GM12878 (cell line): ENCODE data around the gene ARFGAP3. TPM values are rescaled to one million over a fixed set of nuclear protein-coding genes. Genes with fewer than 3 reads are reported as not detected.

Experiments
- ATAC-seq: fragments of 200-7000 bp; cut with Tn5 transposase; 3 replicates; pipeline ENCODE4 v1.9.1; 2020; ENCODE audit warnings: mild to moderate bottlenecking, moderate library complexity
- BruUV-seq: library from RNA; stranded (reverse); fragments of 400-500 nt; replicated peaks from 2 replicates; lab custom pipeline; 2021; lab: Mats Ljungman, UMichigan
- CTCF ChIA-PET: fragments of 300-600 bp; sonication (Branson Sonifier 250); formaldehyde crosslinking; extraction: SDS; loops from one replicate; lab custom pipeline; 2021; ENCODE audit warnings: inconsistent platforms; lab: Yijun Ruan, JAX
- POLR2A ChIA-PET: fragments of 350-600 bp; formaldehyde crosslinking; extraction: SDS; loops from one replicate; lab custom pipeline; 2021; ENCODE audit warnings: inconsistent platforms; lab: Charles Lee
- RAD21 ChIA-PET: fragments of 300-600 bp; sonication (Branson Sonifier 250); formaldehyde crosslinking; loops from one replicate; lab custom pipeline; 2023; ENCODE audit warnings: antibody characterized with exemption; ENCODE audit not compliant: unreplicated experiment; lab: Charles Lee
- SMC1A ChIA-PET: fragments of 300-600 bp; sonication (Branson Sonifier 250); formaldehyde crosslinking; loops from one replicate; lab custom pipeline; 2023; ENCODE audit not compliant: unreplicated experiment, uncharacterized antibody; lab: Charles Lee
- DNase-seq: peaks from one replicate; pipeline ENCODE4 v3.0.0-alpha.2; 2011; ENCODE audit warnings: low read depth, low spot score
- FAIRE-seq: peaks from 3 replicates; lab custom pipeline; 2011; peaks lifted over from hg19 to GRCh38; lab: Jason Lieb, UNC
- H2AFZ ChIP-seq: 2 replicates; pipeline ENCODE4 v1.6.0; 2011; ENCODE audit warnings: low read depth, low read length, control low read depth; ENCODE audit not compliant: control insufficient read depth
- H3K27ac ChIP-seq: 2 replicates; pipeline ENCODE4 v1.5.1; 2011; ENCODE audit warnings: control low read depth; ENCODE audit not compliant: control insufficient read depth, insufficient read depth
- H3K27me3 ChIP-seq, 2 experiments: replicated peaks in 1 of 2; 2 replicates each; pipeline versions ENCODE4 v1.6.0 to v1.6.1; 2011; ENCODE audit warnings: low read length in 1 of 2; ENCODE audit not compliant: control insufficient read depth in 2 of 2, insufficient read depth in 2 of 2
- H3K36me3 ChIP-seq, 2 experiments: 2 replicates each; pipeline ENCODE4 v1.5.1; 2011; ENCODE audit warnings: low read length in 1 of 2; ENCODE audit not compliant: control insufficient read depth in 2 of 2, insufficient read depth in 2 of 2
- H3K4me1 ChIP-seq: 2 replicates; pipeline ENCODE4 v1.6.1; 2011; ENCODE audit warnings: mild to moderate bottlenecking, low read length, moderate library complexity, mixed read lengths; ENCODE audit not compliant: control insufficient read depth, insufficient read depth
- H3K4me2 ChIP-seq: 2 replicates; pipeline ENCODE4 v1.6.0; 2011; ENCODE audit warnings: control low read depth; ENCODE audit not compliant: control insufficient read depth, insufficient read depth
- H3K4me3 ChIP-seq: fragments of 200-600 bp; sonication (generic); 2 replicates; pipeline ENCODE4 v1.5.1; 2016
- H3K79me2 ChIP-seq: 2 replicates; pipeline ENCODE4 v1.6.0; 2011; ENCODE audit warnings: low read length; ENCODE audit not compliant: control insufficient read depth, insufficient read depth
- H3K9ac ChIP-seq: 2 replicates; pipeline ENCODE4 v1.8.0; 2011; ENCODE audit warnings: low read length, control low read depth, mixed read lengths; ENCODE audit not compliant: control insufficient read depth, insufficient read depth
- H3K9me3 ChIP-seq: replicated peaks from 3 replicates; pipeline ENCODE4 v1.5.1; 2011; ENCODE audit warnings: mild to moderate bottlenecking, low read length; ENCODE audit not compliant: control insufficient read depth, insufficient read depth
- H4K20me1 ChIP-seq: 2 replicates; pipeline ENCODE4 v1.6.0; 2011; ENCODE audit not compliant: control insufficient read depth, insufficient read depth
- ASH2L ChIP-seq: fragments of 300-600, 200-600 bp; sonication (generic); IDR thresholded peaks from 2 replicates; pipeline ENCODE4 v1.6.1; 2017; ENCODE audit warnings: low read depth, mild to moderate bottlenecking, borderline replicate concordance
- FOXM1 ChIP-seq: IDR thresholded peaks from 2 replicates; pipeline ENCODE4 v1.6.1; 2012; ENCODE audit warnings: low read depth, mild to moderate bottlenecking, inconsistent platforms, low read length, moderate library complexity
- HDGF ChIP-seq: fragments of 450-650 bp; IDR thresholded peaks from 2 replicates; pipeline ENCODE4 v1.6.1; 2016; ENCODE audit warnings: antibody characterized with exemption
- JUND ChIP-seq: IDR thresholded peaks from 2 replicates; pipeline ENCODE4 v1.6.1; 2012; ENCODE audit warnings: low read depth, mild to moderate bottlenecking, low read length, improper control_type of control experiment, moderate library complexity
- MTA3 ChIP-seq: IDR thresholded peaks from 2 replicates; pipeline ENCODE4 v1.6.1; 2012; ENCODE audit warnings: low read length, inconsistent platforms, borderline replicate concordance
- NRF1 ChIP-seq: conservative IDR thresholded peaks from 2 replicates; pipeline ENCODE4 v1.6.1; 2011; ENCODE audit warnings: mild to moderate bottlenecking, low read depth, low read length, improper control_type of control experiment
- POLR2A ChIP-seq: IDR thresholded peaks from 2 replicates; pipeline ENCODE4 v1.6.1; 2011; ENCODE audit warnings: low read depth, mild to moderate bottlenecking, low read length
- POLR2AphosphoS2 ChIP-seq: IDR thresholded peaks from 2 replicates; pipeline ENCODE4 v1.6.1; 2011; ENCODE audit warnings: low read depth, mild to moderate bottlenecking, low read length, improper control_type of control experiment, moderate library complexity
- SIN3A ChIP-seq: IDR thresholded peaks from 2 replicates; pipeline ENCODE4 v1.6.1; 2012; ENCODE audit warnings: low read depth, low read length, improper control_type of control experiment
- SMARCA5 ChIP-seq: fragments of 450-650 bp; IDR thresholded peaks from 2 replicates; pipeline ENCODE4 v1.6.1; 2017; ENCODE audit warnings: mild to moderate bottlenecking
- TARDBP ChIP-seq: IDR thresholded peaks from 2 replicates; pipeline ENCODE4 v1.6.1; 2016; ENCODE audit warnings: borderline replicate concordance
- TCF3 ChIP-seq: IDR thresholded peaks from 2 replicates; pipeline ENCODE4 v1.6.1; 2012; ENCODE audit warnings: low read depth, mild to moderate bottlenecking, low read length, borderline replicate concordance; ENCODE audit not compliant: insufficient read depth
- ZBED1 ChIP-seq: IDR thresholded peaks from 2 replicates; pipeline ENCODE4 v1.6.1; 2016; ENCODE audit warnings: borderline replicate concordance
- ZNF24 ChIP-seq: fragments of 450-650 bp; IDR thresholded peaks from 2 replicates; pipeline ENCODE4 v1.6.1; 2017; ENCODE audit warnings: antibody characterized with exemption, mild to moderate bottlenecking
- WGBS: methylation state at CpG from one replicate; pipeline ENCODE4 v1.1.6; 2016; ENCODE audit warnings: low lambda C conversion rate; ENCODE audit not compliant: insufficient replicate concordance, insufficient coverage; ENCODE audit errors: missing lambda C conversion rate; 5-methylcytosine and 5-hydroxymethylcytosine counted together
- in situ Hi-C: fragments of 300-500 bp; cut with MboI; formaldehyde crosslinking; loops from 9 replicates; pipeline ENCODE4 v1.14.3; 2018; ENCODE audit warnings: mixed read lengths
- intact Hi-C: fragments of 100-400 bp; cut with micrococcal nuclease; formaldehyde crosslinking; loops from one replicate; pipeline ENCODE4 v1.14.2; 2022; ENCODE audit not compliant: unreplicated experiment
- polyA plus RNA-seq, 11 experiments: library from polyadenylated mRNA; depleted of rRNA in 4 of 11; unstranded in 6 of 11; stranded (reverse) in 5 of 11; fragments of >200 nt; fragmentation: Nextera tagmentation in 4 of 11; fragmentation: Illumina TruSeq in 1 of 11; extraction: Ambion mirVana in 4 of 11; extraction: Trizol in 1 of 11; gene quantifications; 1 replicate in 1 of 11; 2 replicates in 10 of 11; pipeline versions ENCODE4 v1.2.1 to v1.2.3, GENCODE V29; 2011 to 2016; ENCODE audit warnings: inconsistent platforms in 2 of 11, missing spikeins in 2 of 11, low read depth in 1 of 11
- total RNA-seq, 4 experiments: library from RNA; depleted of rRNA in 3 of 4; stranded (reverse); fragments of >200 nt in 3 of 4; fragmentation: Illumina TruSeq in 1 of 4; extraction: Trizol in 1 of 4; gene quantifications; 2 replicates each; pipeline versions ENCODE4 v1.2.1 to v1.2.3, GENCODE V29; 2013 to 2021
- TF ChIP-seq, protein P1 (sequence below): fragments of 450-650 bp; IDR thresholded peaks from 2 replicates; pipeline ENCODE4 v1.6.1; 2017; ENCODE audit warnings: low read depth, mild to moderate bottlenecking, moderate library complexity
- TF ChIP-seq, protein P2 (sequence below): IDR thresholded peaks from 2 replicates; pipeline ENCODE4 v1.6.1; 2011; ENCODE audit warnings: borderline replicate concordance, low read depth, mild to moderate bottlenecking, moderate library complexity, mixed read lengths, low read length; ENCODE audit not compliant: insufficient read depth; ENCODE audit errors: extremely low read length

The ARFGAP3 gene
- total and polyA plus RNA-seq, 10 of the 15 experiments (the other 5 are each of a cell fraction or from before 2014, with no cell fraction given) = 29.7 to 50.8 (median 39.5) TPM

DNA sequence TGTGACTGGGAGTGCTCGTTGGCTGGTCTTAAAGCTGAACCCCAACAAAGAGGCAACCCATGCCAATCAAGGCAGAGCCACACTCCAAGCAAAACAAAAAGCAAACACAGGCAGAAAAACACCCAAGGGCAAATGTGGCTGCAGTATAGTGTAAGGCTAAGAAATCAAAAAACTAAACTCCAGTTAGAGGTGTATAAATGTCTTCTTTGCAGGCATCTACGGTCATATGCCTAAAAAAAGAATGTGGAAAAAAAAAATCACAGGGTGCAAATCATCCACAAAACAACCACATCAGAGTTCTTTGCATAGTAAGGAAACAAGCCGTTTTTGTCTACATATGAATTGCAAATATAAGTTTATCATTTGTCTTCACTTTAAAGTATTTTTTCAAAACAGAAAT, 27.8 kb downstream of the ARFGAP3 start:
- ChIA-PET RAD21 (no interaction called here), POLR2A (no interaction called here), SMC1A (no interaction called here), CTCF (no interaction called here)
- Histone ChIP-seq H3K36me3 (peaks cover 6 to 33% of the 10 kb centered on the region in 2 experiments), H3K27ac (no peak overlapping the region), H3K4me2 (no peak overlapping the region), H4K20me1 (no peaks in the 10 kb centered on the region), H3K9me3 (no peaks in the 10 kb centered on the region), H3K27me3 (no peaks in the 10 kb centered on the region), H3K79me2 (no peaks in the 10 kb centered on the region), H3K9ac (no peak overlapping the region), H3K4me1 (peaks cover 19% of the 10 kb centered on the region), H3K4me3 (no peak overlapping the region), H2AFZ (no peak overlapping the region)
- TF ChIP-seq POLR2AphosphoS2 (no peak), POLR2A (no peak), ZNF24 (no peak), SIN3A (no peak), TARDBP (no peak), SMARCA5 (no peak), HDGF (no peak), ASH2L (no peak), NRF1 (no peak), FOXM1 (no peak), MTA3 (no peak), ZBED1 (no peak), TCF3 (no peak), JUND (no peak)
- TF ChIP-seq, protein P1, sequence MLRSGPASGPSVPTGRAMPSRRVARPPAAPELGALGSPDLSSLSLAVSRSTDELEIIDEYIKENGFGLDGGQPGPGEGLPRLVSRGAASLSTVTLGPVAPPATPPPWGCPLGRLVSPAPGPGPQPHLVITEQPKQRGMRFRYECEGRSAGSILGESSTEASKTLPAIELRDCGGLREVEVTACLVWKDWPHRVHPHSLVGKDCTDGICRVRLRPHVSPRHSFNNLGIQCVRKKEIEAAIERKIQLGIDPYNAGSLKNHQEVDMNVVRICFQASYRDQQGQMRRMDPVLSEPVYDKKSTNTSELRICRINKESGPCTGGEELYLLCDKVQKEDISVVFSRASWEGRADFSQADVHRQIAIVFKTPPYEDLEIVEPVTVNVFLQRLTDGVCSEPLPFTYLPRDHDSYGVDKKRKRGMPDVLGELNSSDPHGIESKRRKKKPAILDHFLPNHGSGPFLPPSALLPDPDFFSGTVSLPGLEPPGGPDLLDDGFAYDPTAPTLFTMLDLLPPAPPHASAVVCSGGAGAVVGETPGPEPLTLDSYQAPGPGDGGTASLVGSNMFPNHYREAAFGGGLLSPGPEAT = no peak
- TF ChIP-seq, protein P2, sequence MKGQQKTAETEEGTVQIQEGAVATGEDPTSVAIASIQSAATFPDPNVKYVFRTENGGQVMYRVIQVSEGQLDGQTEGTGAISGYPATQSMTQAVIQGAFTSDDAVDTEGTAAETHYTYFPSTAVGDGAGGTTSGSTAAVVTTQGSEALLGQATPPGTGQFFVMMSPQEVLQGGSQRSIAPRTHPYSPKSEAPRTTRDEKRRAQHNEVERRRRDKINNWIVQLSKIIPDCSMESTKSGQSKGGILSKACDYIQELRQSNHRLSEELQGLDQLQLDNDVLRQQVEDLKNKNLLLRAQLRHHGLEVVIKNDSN = no peak
- in situ Hi-C loops = no loop called here
- ATAC-seq = no peak
- no peak for FAIRE-seq
- DNase-seq = no peak
- intact Hi-C loops = no loop called here
- 34% methylated on average over 3 of the region's 3 CpGs for WGBS
- BruUV-seq = no TSS peak
